ENCODE data around the gene FMN1. TPM values are rescaled to one million over a fixed set of nuclear protein-coding genes. Genes with fewer than 3 reads are reported as not detected.

FMN1 gene
- polyA plus RNA-seq, 1 donor from 2014 or later = 0.40 TPM

- H3K27ac ChIP-seq (ENCODE audit: low read length) = no peak overlapping the region
- H3K36me3 ChIP-seq (ENCODE audit: insufficient read depth, low read length) = no peaks in the 10 kb centered on the region
- H4K20me1 ChIP-seq (ENCODE audit: insufficient read depth) = no peaks in the 10 kb centered on the region
- H3K79me2 ChIP-seq (replicated peaks; ENCODE audit: insufficient read depth, low read length) = no peaks in the 10 kb centered on the region
- no peak overlapping the region for H3K9ac ChIP-seq (ENCODE audit: low read length)
- no peaks in the 10 kb centered on the region for H3F3A ChIP-seq (ENCODE audit: insufficient read depth, low read length, poor library complexity, severe bottlenecking)
- H3K4me3 ChIP-seq (ENCODE audit: low read length) = no peak overlapping the region
- no peak overlapping the region for H3K4me2 ChIP-seq (ENCODE audit: low read length)
- no peaks in the 10 kb centered on the region for H3K27me3 ChIP-seq (ENCODE audit: insufficient read depth, low read depth, low read length)
- H3K9me3 ChIP-seq (ENCODE audit: low read length) = no peaks in the 10 kb centered on the region
- H2AFZ ChIP-seq (ENCODE audit: low read depth, low read length) = no peak overlapping the region
- no peak for TF ChIP-seq REST (IDR thresholded peaks at IDR 0.05; ENCODE audit: borderline replicate concordance)
- no peaks in the 10 kb centered on the region for H3K9me2 ChIP-seq (ENCODE audit: insufficient read depth, low read length)
These were observed 248.3 kb downstream of the FMN1 start for GRCh38 chr15:32946210-32946609.

- no peak overlapping the region for H2AFZ ChIP-seq (ENCODE audit: low read depth, low read length)
- H3K9me3 ChIP-seq (ENCODE audit: low read length) = no peaks in the 10 kb centered on the region
- H4K20me1 ChIP-seq (ENCODE audit: insufficient read depth) = no peaks in the 10 kb centered on the region
- H3K9me2 ChIP-seq (ENCODE audit: insufficient read depth, low read length) = no peaks in the 10 kb centered on the region
- H3K4me3 ChIP-seq (ENCODE audit: low read length) = no peak overlapping the region
- H3K9ac ChIP-seq (ENCODE audit: low read length) = no peak overlapping the region
- H3K4me2 ChIP-seq (ENCODE audit: low read length) = no peak overlapping the region
- H3K36me3 ChIP-seq (ENCODE audit: insufficient read depth, low read length) = no peaks in the 10 kb centered on the region
- no peak overlapping the region for H3K27ac ChIP-seq (ENCODE audit: low read length)
- no peaks in the 10 kb centered on the region for H3K79me2 ChIP-seq (replicated peaks; ENCODE audit: insufficient read depth, low read length)
- no peaks in the 10 kb centered on the region for H3K27me3 ChIP-seq (ENCODE audit: insufficient read depth, low read depth, low read length)
- H3F3A ChIP-seq (ENCODE audit: insufficient read depth, low read length, poor library complexity, severe bottlenecking) = no peaks in the 10 kb centered on the region
- TF ChIP-seq POLR2AphosphoS5 (IDR thresholded peaks at IDR 0.05) = no peak
These were observed 250.1 kb downstream of the FMN1 start for GRCh38 chr15:32944431-32944830.

GRCh38 chr15:32943711-32944110 is 250.8 kb downstream of the FMN1 start:
- no peak overlapping the region for H3K27ac ChIP-seq (ENCODE audit: low read length)

More at GRCh38 chr15:32943711-32944110, 250.8 kb downstream of the FMN1 start:
- no peaks in the 10 kb centered on the region for H3K79me2 ChIP-seq (replicated peaks; ENCODE audit: insufficient read depth, low read length)
- no peak for TF ChIP-seq POLR2AphosphoS5 (IDR thresholded peaks at IDR 0.05)
- TF ChIP-seq MXI1 (conservative IDR thresholded peaks at IDR 0.05; ENCODE audit: poor library complexity, severe bottlenecking) = no peak
- TF ChIP-seq TAF1 (IDR thresholded peaks at IDR 0.05; ENCODE audit: low read depth) = no peak
- TF ChIP-seq CTCF (IDR thresholded peaks at IDR 0.05; ENCODE audit: poor library complexity, severe bottlenecking) = no peak
- TF ChIP-seq SMC3 (conservative IDR thresholded peaks at IDR 0.05; ENCODE audit: poor library complexity) = no peak
- no peak for TF ChIP-seq EP300 (conservative IDR thresholded peaks at IDR 0.05; ENCODE audit: poor library complexity, severe bottlenecking)
- TF ChIP-seq REST (IDR thresholded peaks at IDR 0.05; ENCODE audit: borderline replicate concordance) = no peak
- TF ChIP-seq EZH2 (IDR thresholded peaks at IDR 0.05; ENCODE audit: borderline replicate concordance, insufficient read depth, low read length, poor library complexity, severe bottlenecking) = no peak
- TF ChIP-seq RAD21 (conservative IDR thresholded peaks at IDR 0.05) = no peak
- no peak overlapping the region for H2AFZ ChIP-seq (ENCODE audit: low read depth, low read length)
- no peaks in the 10 kb centered on the region for H3F3A ChIP-seq (ENCODE audit: insufficient read depth, low read length, poor library complexity, severe bottlenecking)
- H4K20me1 ChIP-seq (ENCODE audit: insufficient read depth) = no peaks in the 10 kb centered on the region
- no peaks in the 10 kb centered on the region for H3K36me3 ChIP-seq (ENCODE audit: insufficient read depth, low read length)
- no peak overlapping the region for H3K4me2 ChIP-seq (ENCODE audit: low read length)
- H3K9me2 ChIP-seq (ENCODE audit: insufficient read depth, low read length) = no peaks in the 10 kb centered on the region
- no peaks in the 10 kb centered on the region for H3K9me3 ChIP-seq (ENCODE audit: low read length)
- no peaks in the 10 kb centered on the region for H3K27me3 ChIP-seq (ENCODE audit: insufficient read depth, low read depth, low read length)
- H3K4me3 ChIP-seq (ENCODE audit: low read length) = no peak overlapping the region
- H3K9ac ChIP-seq (ENCODE audit: low read length) = no peak overlapping the region
